Activated B cell treated with CpG ODN at 0.5 μM for 24 hours (primary cell): Measurements from ENCODE around the gene MILR1. TPM values are rescaled to one million over a fixed set of nuclear protein-coding genes. Genes with fewer than 3 reads are reported as not detected.

ENCODE experiments used
- ATAC-seq: fragments of 200-7000 bp; cut with Tn5 transposase; one replicate; pipeline ENCODE4 v1.10.0; 2021; ENCODE audit warnings: low read depth, mild to moderate bottlenecking, moderate library complexity
- CTCF ChIA-PET: fragments of 350-600 bp; sonication (Branson Sonifier 250); formaldehyde crosslinking; loops from one replicate; lab custom pipeline; 2021; ENCODE audit warnings: antibody characterized with exemption; lab: Charles Lee
- POLR2A ChIA-PET: fragments of 350-600 bp; sonication (Branson Sonifier 250); formaldehyde crosslinking; loops from one replicate; lab custom pipeline; 2021; ENCODE audit warnings: antibody characterized with exemption; lab: Charles Lee
- DNase-seq: peaks from one replicate; pipeline ENCODE4 v3.0.0; 2022
- H3K27ac Mint-ChIP-seq: one replicate; pipeline ENCODE4 v1.8.0; 2020; ENCODE audit warnings: mixed read lengths
- H3K27me3 Mint-ChIP-seq: one replicate; pipeline ENCODE4 v1.8.0; 2021; ENCODE audit warnings: mixed read lengths
- H3K36me3 Mint-ChIP-seq: one replicate; pipeline ENCODE4 v1.8.0; 2021; ENCODE audit warnings: low read depth, mixed read lengths
- H3K4me1 Mint-ChIP-seq: one replicate; pipeline ENCODE4 v1.8.0; 2021; ENCODE audit warnings: mixed read lengths
- H3K4me3 Mint-ChIP-seq: one replicate; pipeline ENCODE4 v1.8.0; 2020; ENCODE audit warnings: mild to moderate bottlenecking, mixed read lengths
- H3K9me3 Mint-ChIP-seq: one replicate; pipeline ENCODE4 v1.8.0; 2020; ENCODE audit warnings: mixed read lengths
- CTCF ChIP-seq: fragments of 200-600 bp; IDR thresholded peaks from one replicate; pipeline ENCODE4 v1.8.0; 2022; ENCODE audit warnings: antibody characterized with exemption, mild to moderate bottlenecking
- intact Hi-C: fragments of 100-400 bp; cut with micrococcal nuclease; formaldehyde crosslinking; loops from one replicate; pipeline ENCODE4 v1.15.1; 2024
- total RNA-seq: library from RNA; stranded (reverse); gene quantifications from 2 replicates; pipeline ENCODE4 v1.2.3, GENCODE V29; 2022

Gene MILR1
- total RNA-seq, 1 donor from 2014 or later = 13.9 TPM

DNA sequence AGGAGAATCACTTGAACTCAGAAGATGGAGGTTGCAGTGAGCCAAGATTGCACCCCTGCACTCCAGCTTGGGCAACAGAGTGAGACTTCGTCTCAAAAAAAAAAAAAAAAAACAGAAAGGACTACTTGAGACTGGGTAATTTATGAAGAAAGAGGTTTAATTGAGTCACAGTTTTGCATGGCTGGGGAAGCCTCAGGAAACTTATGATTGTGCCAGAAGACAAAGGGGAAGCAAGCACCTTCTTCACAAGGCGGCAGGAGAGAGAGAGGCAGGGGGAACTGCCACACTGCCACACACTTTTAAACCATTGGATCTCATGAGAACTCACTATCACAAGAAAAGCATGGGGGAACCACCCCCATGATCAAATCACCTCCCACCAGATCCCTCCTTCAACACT lies 9.0 kb upstream of the MILR1 start:
- Mint-ChIP-seq H3K36me3 (peaks cover 6% of the 10 kb centered on the region), H3K4me1 (peaks cover 20% of the 10 kb centered on the region), H3K27me3 (no peaks in the 10 kb centered on the region), H3K9me3 (peaks cover 15% of the 10 kb centered on the region), H3K27ac (no peak overlapping the region), H3K4me3 (no peak overlapping the region)
- POLR2A ChIA-PET = interaction anchor here (0.6 kb wide), 1 partner anchor 65 kb away, joined by 5 read pairs; no protein-coding TSS in a partner anchor
- CTCF ChIA-PET = no interaction called here
- no peak for DNase-seq
- intact Hi-C loops = no loop called here
- no peak for ATAC-seq
- TF ChIP-seq CTCF = no peak

DNA sequence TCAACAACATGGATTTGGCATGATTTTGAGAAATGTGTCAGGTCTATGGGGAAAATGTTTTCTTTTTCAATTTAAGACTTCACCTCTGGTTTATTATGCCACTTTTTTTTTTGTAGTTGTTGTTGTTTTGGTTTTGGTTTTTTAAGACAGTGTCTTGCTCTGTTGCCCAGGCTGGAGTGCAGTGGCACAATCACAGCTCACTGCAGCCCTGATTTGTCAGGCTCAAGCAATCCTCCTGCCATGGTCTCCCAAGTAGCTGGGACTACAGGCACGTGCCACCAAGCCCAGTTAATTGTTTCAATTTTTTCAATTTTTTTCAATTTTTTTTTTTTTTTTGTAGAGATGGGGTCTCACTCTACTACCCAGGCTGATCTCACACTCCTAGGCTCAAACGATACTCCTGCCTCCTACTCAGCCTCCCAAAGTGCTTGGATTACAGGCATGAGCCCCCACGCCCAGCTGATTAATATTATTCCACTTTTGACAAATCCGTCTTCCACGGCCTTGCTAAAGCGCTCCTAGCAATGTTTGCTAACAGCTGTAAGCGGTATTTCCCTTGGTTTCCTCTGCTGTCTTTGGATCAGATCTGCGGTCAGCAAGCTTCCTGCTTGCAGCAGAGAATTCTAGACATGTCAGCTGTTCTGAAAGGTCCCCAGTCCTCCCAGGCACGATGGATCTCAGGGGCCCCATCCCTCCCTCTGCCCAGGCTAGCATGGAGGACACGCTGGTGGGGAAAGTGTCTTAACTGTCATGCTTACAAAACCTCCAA lies 7.0 kb upstream of the MILR1 start:
- Mint-ChIP-seq H3K27me3 (no peaks in the 10 kb centered on the region), H3K9me3 (peaks cover 14% of the 10 kb centered on the region), H3K27ac (peak overlapping the region; percentile 46), H3K36me3 (peaks cover 6% of the 10 kb centered on the region), H3K4me3 (peak overlapping the region; percentile 19), H3K4me1 (peaks cover 20% of the 10 kb centered on the region)
- TF ChIP-seq CTCF = no peak
- ATAC-seq = no peak
- ChIA-PET CTCF (interaction anchor here (0.6 kb wide), 1 partner anchor 92 kb away, joined by 4 read pairs; no protein-coding TSS in a partner anchor), POLR2A (interaction anchor here (0.6 kb wide), 1 partner anchor 168 kb away, joined by 9 read pairs; no protein-coding TSS in a partner anchor)
- no peak for DNase-seq
- intact Hi-C loops = no loop called here

GRCh38 chr17:64442541-64442971 lies 6.4 kb upstream of the MILR1 start:
- Mint-ChIP-seq H3K4me3 (no peak overlapping the region), H3K4me1 (peaks cover 20% of the 10 kb centered on the region), H3K27ac (peak overlapping the region; percentile 46), H3K36me3 (peaks cover 6% of the 10 kb centered on the region), H3K27me3 (no peaks in the 10 kb centered on the region), H3K9me3 (peaks cover 11% of the 10 kb centered on the region)
- DNase-seq = no peak
- ChIA-PET POLR2A (interaction anchor here (0.6 kb wide), 1 partner anchor 169 kb away, joined by 9 read pairs; no protein-coding TSS in a partner anchor), CTCF (no interaction called here)
- intact Hi-C loops = no loop called here
- TF ChIP-seq CTCF = no peak
- ATAC-seq = no peak

- DNase-seq = no peak
- no peak overlapping the region for H3K27ac Mint-ChIP-seq
- H3K27me3 Mint-ChIP-seq = no peaks in the 10 kb centered on the region
- H3K36me3 Mint-ChIP-seq = peaks cover 3% of the 10 kb centered on the region
- intact Hi-C loops = no loop called here
- ATAC-seq = no peak
- ChIA-PET CTCF (interaction anchor here (1.4 kb wide), 1 partner anchor 23 kb away, joined by 5 read pairs; no protein-coding TSS in a partner anchor), POLR2A (interaction anchor here (0.6 to 1.2 kb wide), 3 partner anchors 25 to 741 kb away, joined by 3 to 4 read pairs (median 4); partner anchors contain the start of gene DDX5)
- TF ChIP-seq CTCF = no peak
- no peak overlapping the region for H3K4me3 Mint-ChIP-seq
- H3K4me1 Mint-ChIP-seq = peaks cover 22% of the 10 kb centered on the region
- H3K9me3 Mint-ChIP-seq = peaks cover 11% of the 10 kb centered on the region
Measured at GRCh38 chr17:64443086-64443760, 5.7 kb upstream of the MILR1 start.
